ENCODE data around the gene TFG. TPM values are rescaled to one million over a fixed set of nuclear protein-coding genes. Genes with fewer than 3 reads are reported as not detected.
"Not testable (repeated sequence)": the region's sequence is repeated elsewhere in the genome, so short reads cannot be mapped to it uniquely, and the experiment has no call there.

The TFG gene
- total and polyA plus RNA-seq, 10 of the 15 experiments (the other 5 are each of a cell fraction or from before 2014, with no cell fraction given) = 29.3 to 126 (median 57.6) TPM

- TF ChIP-seq SKIL (IDR thresholded peaks at IDR 0.05; ENCODE audit: low read depth, poor library complexity, severe bottlenecking) = peak; percentile 8
- 0 out of 2 replicates have a peak, but pooled peaks have one; percentile 50 for TF ChIP-seq GATAD2B (conservative IDR thresholded peaks at IDR 0.05; ENCODE audit: low read depth)
- TF ChIP-seq NR2F1 (conservative IDR thresholded peaks at IDR 0.05) = 0 out of 2 replicates have a peak, but pooled peaks have one; percentile 21
- peak; percentile 58 for TF ChIP-seq MXI1 (IDR thresholded peaks at IDR 0.05; ENCODE audit: low read depth, low read length)
- TF ChIP-seq ZNF207 (IDR thresholded peaks at IDR 0.05; ENCODE audit: borderline replicate concordance) = 0 out of 2 replicates have a peak, but pooled peaks have one; percentile 14
- TF ChIP-seq POLR2A (IDR thresholded peaks at IDR 0.05; ENCODE audit: low read depth, low read length) = peak; percentile 89
- no peak for TF ChIP-seq ZNF622 (IDR thresholded peaks at IDR 0.05)
These were observed at the start of gene TFG (continued) for GRCh38 chr3:100708989-100709841.

- in situ Hi-C loops (cut with MboI); H3K4me2 ChIP-seq (ENCODE audit: control insufficient read depth, insufficient read depth); H4K20me1 ChIP-seq (ENCODE audit: control insufficient read depth, insufficient read depth); H2AFZ ChIP-seq (ENCODE audit: control insufficient read depth, low read depth, low read length); FAIRE-seq; H3K9ac ChIP-seq (ENCODE audit: control insufficient read depth, insufficient read depth, low read length); BruUV-seq (replicated peaks); intact Hi-C loops (cut with micrococcal nuclease; ENCODE audit: unreplicated experiment); H3K36me3 ChIP-seq (ENCODE audit: control insufficient read depth in 2 of 2, insufficient read depth in 2 of 2, low read length in 1 of 2); H3K79me2 ChIP-seq (ENCODE audit: control insufficient read depth, insufficient read depth, low read length); H3K27ac ChIP-seq (ENCODE audit: control insufficient read depth, insufficient read depth); ATAC-seq; DNase-seq (ENCODE audit: low read depth, low spot score); H3K27me3 ChIP-seq (replicated peaks in 1 of 2; ENCODE audit: control insufficient read depth in 2 of 2, insufficient read depth in 2 of 2, low read length in 1 of 2); H3K4me1 ChIP-seq (ENCODE audit: control insufficient read depth, insufficient read depth, low read length); H3K9me3 ChIP-seq (replicated peaks; ENCODE audit: control insufficient read depth, insufficient read depth, low read length); H3K4me3 ChIP-seq: not testable (repeated sequence)
- POLR2A ChIA-PET = interaction anchor here (1.3 kb wide), 1 partner anchor 20 kb away, joined by 3 read pairs; no protein-coding TSS in a partner anchor
- SMC1A ChIA-PET (ENCODE audit: uncharacterized antibody, unreplicated experiment) = interaction anchor here (0.8 to 1.4 kb wide), 5 partner anchors 13 to 199 kb away, joined by 3 to 5 read pairs (median 4); no protein-coding TSS in a partner anchor
- CTCF ChIA-PET = interaction anchor here (0.8 to 1.0 kb wide), 2 partner anchors 38 to 67 kb away, joined by 3 read pairs; no protein-coding TSS in a partner anchor
- RAD21 ChIA-PET (ENCODE audit: unreplicated experiment) = interaction anchor here (1.5 kb wide), 1 partner anchor 13 kb away, joined by 3 read pairs; no protein-coding TSS in a partner anchor
These were observed 48.0 kb upstream of the TFG start for GRCh38 chr3:100661294-100661693.
